Right ventricle myocardium inferior (tissue), 1 donor: Measurements from ENCODE around the gene TP53INP2. TPM values are rescaled to one million over a fixed set of nuclear protein-coding genes. Genes with fewer than 3 reads are reported as not detected.
"Not testable (repeated sequence)": the region's sequence is repeated elsewhere in the genome, so short reads cannot be mapped to it uniquely, and the experiment has no call there.

Source experiments
- ATAC-seq: fragments of 200-7000 bp; cut with Tn5 transposase; one replicate; pipeline ENCODE4 v1.9.1; 2020; ENCODE audit warnings: mild to moderate bottlenecking, moderate library complexity
- DNase-seq: peaks from one replicate; pipeline ENCODE4 v3.0.0; 2021; ENCODE audit errors: missing footprints
- intact Hi-C: fragments of 100-400 bp; cut with DNase I; formaldehyde crosslinking; loops from one replicate; pipeline ENCODE4 v1.11.0; 2022
- long read RNA-seq: library from polyadenylated mRNA; unstranded; transcript quantifications from one replicate; pipeline ENCODE4 v2.0.0, GENCODE V29; 2021
- total RNA-seq: library from RNA; stranded (reverse); fragmentation: NEBNext Ultra II Directional; extraction: Animal tissue kit (Norgen Biotek cat#: 25700); gene quantifications from one replicate; pipeline ENCODE4 v1.2.1, GENCODE V29; 2021
- donor health status: DM: no; HTN: yes; CAD: no; lungs with severe emphysema.

The TP53INP2 gene, protein sequence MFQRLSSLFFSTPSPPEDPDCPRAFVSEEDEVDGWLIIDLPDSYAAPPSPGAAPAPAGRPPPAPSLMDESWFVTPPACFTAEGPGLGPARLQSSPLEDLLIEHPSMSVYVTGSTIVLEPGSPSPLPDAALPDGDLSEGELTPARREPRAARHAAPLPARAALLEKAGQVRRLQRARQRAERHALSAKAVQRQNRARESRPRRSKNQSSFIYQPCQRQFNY
- 113 TPM for total RNA-seq
- long read RNA-seq, full-length matches to known transcripts = 4 of 49 reads
- long read RNA-seq, partial matches to known transcripts = 45 of 49 reads
- long read RNA-seq, other reads (novel, unspliced or antisense) = 0 of 49 reads

- ATAC-seq (peak; percentile 79), DNase-seq (peak; percentile 98)
- intact Hi-C loops = loop anchor here (1.0 to 5.0 kb wide), 5 partner anchors 28 to 392 kb away; partner anchors contain the start of gene PIGU
Measured at GRCh38 chr20:34704177-34705007, at the start of gene TP53INP2. TSS of gene TP53INP2 (plus strand) at chr20:34704344. CDS start at chr20:34708740, 4,396 bp downstream.

DNA sequence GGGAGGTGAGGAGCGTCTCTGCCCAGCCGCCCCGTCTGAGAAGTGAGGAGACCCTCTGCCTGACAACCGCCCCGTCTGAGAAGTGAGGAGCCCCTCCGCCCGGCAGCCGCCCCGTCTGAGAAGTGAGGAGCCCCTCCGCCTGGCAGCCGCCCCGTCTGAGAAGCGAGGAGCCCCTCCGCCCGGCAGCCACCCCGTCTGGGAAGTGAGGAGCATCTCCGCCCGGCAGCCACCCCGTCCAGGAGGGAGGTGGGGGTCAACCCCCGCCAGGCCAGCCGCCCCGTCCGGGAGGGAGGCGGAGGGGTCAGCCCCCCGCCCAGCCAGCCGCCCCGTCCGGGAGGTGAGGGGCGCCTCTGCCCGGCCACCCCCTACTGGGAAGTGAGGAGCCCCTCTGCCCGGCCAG, 45.5 kb upstream of the TP53INP2 start:
- ATAC-seq, DNase-seq, intact Hi-C loops: not testable (repeated sequence)

DNA sequence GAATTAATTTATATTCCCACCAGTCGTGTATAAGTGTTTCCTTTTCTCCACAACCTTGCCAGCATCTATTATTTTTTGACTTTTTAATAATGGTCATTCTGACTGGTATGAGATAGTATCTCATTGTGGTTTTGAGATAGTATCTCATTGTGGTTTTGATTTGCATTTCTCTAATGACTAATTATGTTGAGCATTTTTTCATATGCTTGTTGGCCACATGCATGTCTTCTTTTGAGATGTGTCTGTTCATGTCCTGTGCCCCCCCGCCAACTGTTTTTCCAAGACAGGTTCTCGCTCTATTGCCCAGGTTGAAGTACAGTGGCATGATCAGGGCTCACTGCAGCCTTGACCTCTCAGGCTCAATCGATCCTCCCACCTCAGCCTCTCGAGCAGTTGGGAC, 42.3 kb upstream of the TP53INP2 start:
- ATAC-seq, intact Hi-C loops, DNase-seq: not testable (repeated sequence)

GRCh38 chr20:34663213-34663943, 40.8 kb upstream of the TP53INP2 start:
- DNase-seq = no peak
- intact Hi-C loops = no loop called here
- no peak for ATAC-seq

DNA sequence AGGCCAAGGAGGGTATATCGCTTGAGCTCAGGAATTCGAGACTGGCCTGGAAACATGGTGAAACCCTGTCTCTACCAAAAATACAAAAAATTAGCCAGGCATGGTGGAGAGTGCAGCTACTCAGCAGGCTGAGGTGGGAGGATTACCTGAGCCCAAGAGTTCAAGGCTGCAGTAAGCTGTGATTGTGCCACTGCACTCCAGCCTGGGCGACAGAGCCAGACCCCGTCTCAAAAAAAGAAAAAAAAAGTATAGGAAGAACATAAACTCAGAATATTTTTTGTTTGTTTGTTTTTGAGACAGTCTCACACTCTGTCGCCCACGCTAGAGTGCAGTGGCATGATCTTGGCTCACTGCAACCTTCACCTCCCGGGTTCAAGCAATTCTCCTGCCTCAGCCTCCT, 39.4 kb upstream of the TP53INP2 start:
- intact Hi-C loops, ATAC-seq, DNase-seq: not testable (repeated sequence)

DNA sequence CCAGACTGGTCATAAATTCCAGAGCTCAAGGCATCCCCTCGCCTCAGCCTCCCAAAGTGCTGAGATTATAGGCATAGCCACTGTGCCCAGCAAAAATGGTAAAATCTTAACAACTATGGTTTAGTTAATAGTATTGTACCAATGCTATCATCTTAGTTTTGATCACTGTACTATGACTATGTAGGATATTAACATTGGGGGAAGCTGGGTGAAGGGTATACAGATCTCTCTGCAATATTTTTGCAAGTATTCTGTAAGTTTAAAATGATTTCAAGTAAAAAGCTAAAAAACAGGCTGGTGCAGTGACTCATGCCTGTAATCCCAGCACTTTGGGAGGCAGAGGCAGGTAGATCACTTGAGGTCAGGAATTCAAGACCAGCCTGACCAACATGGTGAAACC, 35.0 kb upstream of the TP53INP2 start:
- no peak for DNase-seq
- no peak for ATAC-seq
- intact Hi-C loops = no loop called here

DNA sequence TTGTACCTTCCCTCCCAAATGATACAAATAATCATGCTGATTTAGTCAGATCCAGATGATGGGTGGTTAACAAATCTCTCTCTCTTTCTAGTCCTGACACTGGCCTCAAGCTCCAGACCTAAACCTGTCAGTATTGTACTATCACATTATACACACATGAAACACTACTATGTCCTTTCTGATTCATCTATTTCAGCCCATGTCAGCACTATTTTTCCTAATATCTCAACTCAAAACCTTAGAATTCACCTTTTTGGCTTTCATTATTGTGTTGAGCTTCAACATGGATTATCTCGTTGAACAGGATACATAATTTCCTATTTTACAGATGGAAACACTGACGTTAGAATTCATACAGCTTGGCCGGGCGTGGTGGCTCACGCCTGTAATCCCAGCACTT, 30.7 kb upstream of the TP53INP2 start:
- intact Hi-C loops = no loop called here

DNA sequence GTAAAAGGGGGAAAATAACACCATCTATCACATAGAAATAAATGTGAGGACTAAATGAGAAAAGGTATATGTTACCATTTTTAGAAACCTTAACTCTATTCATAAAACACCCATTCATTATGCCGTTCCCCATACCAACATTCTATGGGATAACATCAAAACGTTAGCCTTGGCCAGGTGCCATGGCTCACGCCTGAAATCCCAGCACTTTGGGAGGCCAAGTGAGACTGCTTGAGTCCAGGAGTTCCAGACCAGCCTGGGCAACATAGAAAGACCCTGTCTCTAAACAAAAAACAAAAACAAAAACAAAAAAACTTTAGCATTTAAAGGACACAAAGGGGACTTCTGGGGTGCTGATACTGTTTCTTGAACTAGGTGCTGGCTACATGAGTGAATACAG, 28.6 kb upstream of the TP53INP2 start:
- ATAC-seq = no peak
- DNase-seq = no peak
- intact Hi-C loops = no loop called here

More for the DNA sequence above, 30.7 kb upstream of the TP53INP2 start:
- ATAC-seq (no peak), DNase-seq (no peak)

- ATAC-seq = no peak
- intact Hi-C loops = loop anchor here (2.0 kb wide), 1 partner anchor 29 kb away; the partner anchor contains the start of gene TP53INP2
Measured at GRCh38 chr20:34675993-34676641, 28.0 kb upstream of the TP53INP2 start.

GRCh38 chr20:34676642-34677373, 27.3 kb upstream of the TP53INP2 start, which contains the start of gene PIGU:
TSS of gene PIGU (minus strand) at chr20:34677092. CDS start at chr20:34677085, 7 bp downstream.
- intact Hi-C loops = loop anchor here (2.0 kb wide), 1 partner anchor 28 kb away; the partner anchor contains the start of gene TP53INP2
- DNase-seq (peak; percentile 99), ATAC-seq (peak; percentile 100)

More at GRCh38 chr20:34675993-34676641, 28.0 kb upstream of the TP53INP2 start:
- no peak for DNase-seq

GRCh38 chr20:34680586-34681175, 23.5 kb upstream of the TP53INP2 start:
- ATAC-seq (no peak), DNase-seq (no peak)
- intact Hi-C loops = no loop called here

DNA sequence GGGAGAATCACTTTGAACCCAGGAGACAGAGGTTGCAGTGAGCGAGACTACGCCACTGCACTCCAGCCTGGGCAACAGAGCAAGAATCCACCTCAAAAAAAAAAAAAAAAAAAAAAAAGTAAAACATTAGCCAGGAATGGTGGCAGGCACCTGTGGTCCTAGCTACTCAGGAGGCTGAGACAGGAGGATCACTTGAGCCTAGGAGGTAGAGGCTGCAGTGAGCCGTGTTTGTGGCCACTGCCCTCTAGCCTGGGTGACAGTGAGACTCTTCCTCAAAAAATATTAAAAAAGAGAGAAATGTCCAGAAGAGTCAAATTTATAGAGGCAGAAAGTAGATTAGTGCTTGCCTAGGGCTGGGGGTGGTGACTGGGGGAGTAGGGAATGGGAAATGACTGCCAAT, 20.5 kb upstream of the TP53INP2 start:
- DNase-seq (no peak), ATAC-seq (no peak)
- intact Hi-C loops = no loop called here

DNA sequence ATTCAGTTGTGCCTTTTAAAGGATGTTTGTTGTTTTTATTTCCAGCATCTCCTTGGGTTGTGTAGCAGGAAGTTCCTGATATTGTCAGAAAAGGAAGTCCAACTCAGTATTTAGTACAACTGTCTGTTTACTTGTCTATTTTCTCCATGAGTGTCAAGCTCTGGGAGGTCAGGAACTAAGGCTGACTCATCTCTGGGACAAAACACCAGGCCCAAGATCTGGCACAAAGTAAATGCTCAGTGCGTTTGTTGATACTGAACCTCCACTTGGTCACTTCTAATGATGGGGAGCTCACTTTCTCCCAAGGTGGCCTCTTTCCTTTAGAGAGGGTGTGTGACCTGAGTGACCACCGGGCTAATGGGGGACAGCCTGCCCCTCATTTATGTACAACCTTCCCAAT, 14.7 kb upstream of the TP53INP2 start:
- ATAC-seq (no peak), DNase-seq (no peak)
- intact Hi-C loops = no loop called here

- ATAC-seq = no peak
- DNase-seq = no peak
- intact Hi-C loops = no loop called here
Measured at GRCh38 chr20:34691838-34692237, 12.3 kb upstream of the TP53INP2 start.

- ATAC-seq = peak; percentile 62
- intact Hi-C loops = no loop called here
- DNase-seq = no peak
Measured at GRCh38 chr20:34693414-34693813, 10.7 kb upstream of the TP53INP2 start.

DNA sequence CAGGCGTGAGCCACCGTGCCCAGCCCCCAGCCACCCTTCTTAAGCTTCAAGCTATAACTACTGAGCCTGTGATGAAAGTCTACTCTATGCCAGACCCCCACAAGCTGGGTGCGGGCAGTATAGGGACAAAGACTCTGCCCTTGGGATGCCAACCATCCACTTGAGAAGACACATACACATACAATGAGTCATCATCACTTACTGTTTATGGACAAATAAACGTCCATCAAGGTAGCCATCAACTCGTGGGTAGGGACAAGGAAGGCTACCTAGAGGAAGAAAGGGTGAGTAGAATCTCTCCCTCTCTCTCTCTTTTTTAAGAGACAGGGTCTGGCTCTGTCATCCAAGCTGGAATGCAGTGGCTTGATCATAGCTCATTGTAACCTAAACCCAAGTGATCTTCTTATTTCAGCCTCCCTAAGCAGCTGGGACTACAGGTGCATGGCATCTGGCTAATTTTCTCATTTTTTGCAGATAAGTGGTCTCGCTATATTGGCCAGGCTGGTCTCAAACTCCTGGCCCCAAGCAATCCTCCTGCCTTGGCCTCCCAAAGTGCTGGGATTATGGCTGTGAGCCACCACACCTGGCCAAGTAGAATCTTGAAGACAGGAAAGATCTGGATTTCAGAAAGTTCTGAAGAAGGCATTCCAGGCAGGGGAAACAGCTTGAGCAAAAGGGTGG, 2.6 kb upstream of the TP53INP2 start:
- intact Hi-C loops = loop anchor here (5.0 kb wide), 2 partner anchors 74 to 389 kb away; no protein-coding TSS in a partner anchor
- DNase-seq (no peak), ATAC-seq (no peak)

GRCh38 chr20:34703061-34703423, 1.1 kb upstream of the TP53INP2 start:
- no peak for ATAC-seq
- DNase-seq = no peak
- intact Hi-C loops = loop anchor here (5.0 kb wide), 2 partner anchors 76 to 391 kb away; no protein-coding TSS in a partner anchor
